Stomach (tissue), 9 donors: ENCODE measurements around the gene OR9A4. TPM values are rescaled to one million over a fixed set of nuclear protein-coding genes. Genes with fewer than 3 reads are reported as not detected.

ENCODE experiments used
- DNase-seq, 2 donors: peaks; one replicate each; pipeline versions ENCODE4 v3.0.0 to v3.0.0-alpha.2; 2013 to 2019
- H3K27ac ChIP-seq, 5 donors: fragments of 200-600 bp in 4 of 5; sonication (generic) in 4 of 5; one replicate each; pipeline ENCODE4 v1.5.1; 2013 to 2019; ENCODE audit warnings: mild to moderate bottlenecking in 1 of 5, moderate library complexity in 1 of 5
- H3K27me3 ChIP-seq, 3 donors: fragments of 200-600 bp; sonication (generic); one replicate each; pipeline ENCODE4 v1.5.1; 2017 to 2019; ENCODE audit warnings: mixed run types in 1 of 3
- H3K36me3 ChIP-seq, 4 donors: fragments of 200-600 bp; sonication (generic); 1 replicate in 3 of 4; 2 replicates in 1 of 4; pipeline ENCODE4 v1.5.1; 2016 to 2019
- H3K4me1 ChIP-seq, 4 donors: fragments of 200-600 bp; sonication (generic); one replicate each; pipeline ENCODE4 v1.5.1; 2016 to 2019
- H3K4me3 ChIP-seq, 4 donors: fragments of 200-600 bp; sonication (generic) in 3 of 4; one replicate each; pipeline ENCODE4 v1.5.1; 2016 to 2019; ENCODE audit warnings: mild to moderate bottlenecking in 1 of 4
- H3K9me3 ChIP-seq, 4 donors: fragments of 200-600 bp; sonication (generic); one replicate each; pipeline ENCODE4 v1.5.1; 2016 to 2019
- CTCF ChIP-seq, 7 experiments: fragments of 450-650 bp in 4 of 7; fragments of 200-600 bp in 3 of 7; sonication (generic) in 3 of 7; IDR thresholded peaks; one replicate each; pipeline ENCODE4 v1.5.1; 2016 to 2019; ENCODE audit warnings: antibody characterized with exemption in 7 of 7, control low read depth in 2 of 7, mild to moderate bottlenecking in 1 of 7
- EP300 ChIP-seq: sonication (generic); formaldehyde crosslinking; IDR thresholded peaks from one replicate; pipeline ENCODE4 v1.6.1; 2017; ENCODE audit warnings: antibody characterized with exemption
- POLR2A ChIP-seq, 4 donors: fragments of 450-650 bp; IDR thresholded peaks; one replicate each; pipeline ENCODE4 v1.6.1; 2016; ENCODE audit warnings: antibody characterized with exemption in 4 of 4, control low read depth in 2 of 4, mild to moderate bottlenecking in 1 of 4, moderate library complexity in 1 of 4
- POLR2AphosphoS5 ChIP-seq, 3 donors: sonication (generic); formaldehyde crosslinking; IDR thresholded peaks; one replicate each; pipeline ENCODE4 v1.6.1; 2016; ENCODE audit warnings: antibody characterized with exemption in 3 of 3
- WGBS, 5 donors: extraction: QIAGEN DNeasy Blood & Tissue Kit in 3 of 5; methylation state at CpG; one replicate each; pipeline versions ENCODE4 v1.1.5 to v1.1.7; 2013 to 2018; 5-methylcytosine and 5-hydroxymethylcytosine counted together
- intact Hi-C: fragments of 100-400 bp; cut with DNase I; formaldehyde crosslinking; loops from one replicate; pipeline ENCODE4 v1.15.1; 2023; ENCODE audit warnings: low total_unique reads
- polyA plus RNA-seq, 3 donors: library from polyadenylated mRNA; stranded (reverse); fragments of 200-250 nt; gene quantifications; one replicate each; pipeline ENCODE4 v1.2.3, GENCODE V29; 2013
- total RNA-seq, 5 donors: library from RNA; depleted of rRNA; stranded (reverse); fragments of >200 nt; gene quantifications; one replicate each; pipeline versions ENCODE4 v1.1.0 to v1.2.3, GENCODE V29; 2014 to 2016
- donor health status: healthy with polysubstance abuse.
- donor health status: Bipolar disorder and iron deficiency.
- donor health status: healthy.

The OR9A4 gene
- total and polyA plus RNA-seq, 8 donors: not detected

GRCh38 chr7:141949451-141949850 lies 33.3 kb downstream of the OR9A4 start:
- intact Hi-C loops: no loop called here
- DNase-seq: no peak
- no peak overlapping the region for H3K4me3 ChIP-seq
- no peaks in the 10 kb centered on the region for H3K36me3 ChIP-seq
- H3K9me3 ChIP-seq: no peaks in the 10 kb centered on the region
- no peaks in the 10 kb centered on the region for H3K27me3 ChIP-seq
- H3K4me1 ChIP-seq: no peaks in the 10 kb centered on the region
- H3K27ac ChIP-seq: no peak overlapping the region
- 33 to 57% (median 44%) methylated on average over 2 of the region's 2 CpGs for WGBS, 5 donors
- TF ChIP-seq CTCF (IDR thresholded peaks at IDR 0.05): no peak
- no peak for TF ChIP-seq EP300

GRCh38 chr7:141949911-141950310 lies 33.7 kb downstream of the OR9A4 start:
- no peaks in the 10 kb centered on the region for H3K9me3 ChIP-seq
- TF ChIP-seq EP300: no peak
- TF ChIP-seq CTCF (IDR thresholded peaks at IDR 0.05): no peak
- no peak for TF ChIP-seq POLR2A (IDR thresholded peaks at IDR 0.05)
- TF ChIP-seq POLR2AphosphoS5 (IDR thresholded peaks at IDR 0.05): no peak
- no peak overlapping the region for H3K27ac ChIP-seq
- 72 to 87% (median 82%) methylated on average over 3 of the region's 3 CpGs for WGBS, 5 donors
- H3K36me3 ChIP-seq: no peaks in the 10 kb centered on the region
- H3K4me1 ChIP-seq: no peaks in the 10 kb centered on the region
- DNase-seq: no peak
- intact Hi-C loops: no loop called here
- H3K27me3 ChIP-seq: no peaks in the 10 kb centered on the region
- no peak overlapping the region for H3K4me3 ChIP-seq

- TF ChIP-seq CTCF (IDR thresholded peaks at IDR 0.05): no peak
- TF ChIP-seq POLR2A (IDR thresholded peaks at IDR 0.05): no peak
- TF ChIP-seq POLR2AphosphoS5 (IDR thresholded peaks at IDR 0.05): no peak
- TF ChIP-seq EP300: no peak
- WGBS, 5 donors: 75 to 90% (median 88%) methylated on average over 1 of the region's 1 CpG
- no peak for DNase-seq
These were observed 34.6 kb downstream of the OR9A4 start for GRCh38 chr7:141950806-141951205.

GRCh38 chr7:141952461-141952860 lies 36.3 kb downstream of the OR9A4 start:
- no peak overlapping the region for H3K4me3 ChIP-seq
- no peaks in the 10 kb centered on the region for H3K4me1 ChIP-seq
- H3K27ac ChIP-seq: no peak overlapping the region
- no peak for DNase-seq
- WGBS, 5 donors: 79 to 100% (median 89%) methylated on average over 1 of the region's 1 CpG
- intact Hi-C loops: no loop called here
- TF ChIP-seq POLR2AphosphoS5 (IDR thresholded peaks at IDR 0.05): no peak
- TF ChIP-seq CTCF (IDR thresholded peaks at IDR 0.05): no peak
- no peak for TF ChIP-seq POLR2A (IDR thresholded peaks at IDR 0.05)
- no peak for TF ChIP-seq EP300
- no peaks in the 10 kb centered on the region for H3K27me3 ChIP-seq
- no peaks in the 10 kb centered on the region for H3K9me3 ChIP-seq
- H3K36me3 ChIP-seq: no peaks in the 10 kb centered on the region

More at GRCh38 chr7:141950806-141951205, 34.6 kb downstream of the OR9A4 start:
- no peaks in the 10 kb centered on the region for H3K36me3 ChIP-seq
- H3K27ac ChIP-seq: no peak overlapping the region
- H3K27me3 ChIP-seq: no peaks in the 10 kb centered on the region
- H3K4me1 ChIP-seq: no peaks in the 10 kb centered on the region
- H3K9me3 ChIP-seq: no peaks in the 10 kb centered on the region
- intact Hi-C loops: no loop called here
- H3K4me3 ChIP-seq: no peak overlapping the region
